ENCODE data around the gene IFITM10.

Gene IFITM10

GRCh38 chr11:1750481-1750839 is at the start of gene IFITM10:
Gene IFITM10 (minus strand): TSS chr11:1750595. CDS start chr11:1750442, 153 bp downstream.
- DNase-seq (ENCODE audit: low read depth in 3 of 3): no peak

GRCh38 chr11:1797391-1798125 is 47.2 kb upstream of the IFITM10 start:
- DNase-seq (ENCODE audit: low read depth in 3 of 3): no peak

- DNase-seq (ENCODE audit: low read depth in 3 of 3): no peak
Measured at GRCh38 chr11:1796413-1797011, 46.1 kb upstream of the IFITM10 start.

GRCh38 chr11:1793081-1793480 is 42.7 kb upstream of the IFITM10 start:
- DNase-seq (ENCODE audit: low read depth in 3 of 3): no peak

- DNase-seq (ENCODE audit: low read depth in 3 of 3): no peak
Measured at GRCh38 chr11:1792461-1792860, 42.1 kb upstream of the IFITM10 start.

- DNase-seq (ENCODE audit: low read depth in 3 of 3): no peak
Measured at GRCh38 chr11:1791912-1792311, 41.5 kb upstream of the IFITM10 start.

GRCh38 chr11:1786466-1786865 is 36.1 kb upstream of the IFITM10 start:
- DNase-seq (ENCODE audit: low read depth in 3 of 3): no peak

GRCh38 chr11:1785749-1786413 is 35.5 kb upstream of the IFITM10 start:
- DNase-seq (ENCODE audit: low read depth in 3 of 3): no peak

GRCh38 chr11:1784761-1785650 is 34.6 kb upstream of the IFITM10 start:
- DNase-seq (ENCODE audit: low read depth in 3 of 3): no peak

GRCh38 chr11:1783725-1784529 is 33.5 kb upstream of the IFITM10 start:
- DNase-seq (ENCODE audit: low read depth in 3 of 3): no peak

- DNase-seq (ENCODE audit: low read depth in 3 of 3): no peak
Measured at GRCh38 chr11:1782831-1783724, 32.7 kb upstream of the IFITM10 start.

GRCh38 chr11:1782031-1782590 is 31.7 kb upstream of the IFITM10 start:
- DNase-seq (ENCODE audit: low read depth in 3 of 3): no peak

GRCh38 chr11:1781593-1781975 is 31.2 kb upstream of the IFITM10 start:
- DNase-seq (ENCODE audit: low read depth in 3 of 3): no peak

- DNase-seq (ENCODE audit: low read depth in 3 of 3): no peak
Measured at GRCh38 chr11:1780700-1781592, 30.6 kb upstream of the IFITM10 start.

- DNase-seq (ENCODE audit: low read depth in 3 of 3): no peak
Measured at GRCh38 chr11:1779806-1780699, 29.7 kb upstream of the IFITM10 start.

- DNase-seq (ENCODE audit: low read depth in 3 of 3): no peak
Measured at GRCh38 chr11:1779034-1779805, 28.8 kb upstream of the IFITM10 start.
